Endodermal cell (in vitro differentiated cells): ENCODE results near the gene MAFG. TPM values are rescaled to one million over a fixed set of nuclear protein-coding genes. Genes with fewer than 3 reads are reported as not detected.

Source experiments
- DNase-seq: peaks from one replicate; pipeline ENCODE4 v3.0.0-alpha.2; 2017
- H3K27ac ChIP-seq: 2 replicates; pipeline ENCODE4 v1.5.1; 2013; ENCODE audit warnings: mild to moderate bottlenecking, low read depth, low read length, moderate library complexity
- H3K27me3 ChIP-seq: 2 replicates; pipeline ENCODE4 v1.6.1; 2013; ENCODE audit warnings: mild to moderate bottlenecking, low read length, moderate library complexity; ENCODE audit not compliant: insufficient read depth, control insufficient read depth, poor library complexity, severe bottlenecking
- H3K36me3 ChIP-seq: 2 replicates; pipeline ENCODE4 v1.7.0; 2013; ENCODE audit warnings: mild to moderate bottlenecking, low read length, moderate library complexity; ENCODE audit not compliant: control insufficient read depth, insufficient read depth
- H3K4me1 ChIP-seq: one replicate; pipeline ENCODE4 v1.7.0; 2013; ENCODE audit warnings: low read length; ENCODE audit not compliant: control insufficient read depth, insufficient read depth
- H3K4me3 ChIP-seq: 2 replicates; pipeline ENCODE4 v1.5.1; 2013; ENCODE audit warnings: mild to moderate bottlenecking, low read length, moderate library complexity
- H3K9ac ChIP-seq: 2 replicates; pipeline ENCODE4 v1.6.1; 2013; ENCODE audit warnings: mild to moderate bottlenecking, low read length, moderate library complexity; ENCODE audit not compliant: poor library complexity, severe bottlenecking; ENCODE audit errors: extremely low read depth
- H3K9me3 ChIP-seq: 2 replicates; pipeline ENCODE4 v1.6.1; 2013; ENCODE audit warnings: mild to moderate bottlenecking, low read length, moderate library complexity; ENCODE audit not compliant: control insufficient read depth
- H3K27ac Mint-ChIP-seq: 2 replicates; pipeline ENCODE4 v1.8.0; 2020; ENCODE audit warnings: mixed read lengths
- H3K27me3 Mint-ChIP-seq: 2 replicates; pipeline ENCODE4 v1.8.0; 2021; ENCODE audit warnings: mild to moderate bottlenecking, mixed read lengths; ENCODE audit not compliant: insufficient read depth
- H3K36me3 Mint-ChIP-seq: 2 replicates; pipeline ENCODE4 v1.8.0; 2020; ENCODE audit warnings: low read depth, mixed read lengths
- H3K4me1 Mint-ChIP-seq: 2 replicates; pipeline ENCODE4 v1.8.0; 2020; ENCODE audit warnings: mixed read lengths
- H3K4me3 Mint-ChIP-seq: 2 replicates; pipeline ENCODE4 v1.8.0; 2020; ENCODE audit warnings: mild to moderate bottlenecking, moderate library complexity, mixed read lengths
- H3K9me3 Mint-ChIP-seq: 2 replicates; pipeline ENCODE4 v1.8.0; 2020; ENCODE audit warnings: mild to moderate bottlenecking, mixed read lengths
- WGBS, 2 experiments: methylation state at CpG; one replicate each; pipeline versions ENCODE4 v1.1.5 to v1.1.7; 2013; ENCODE audit warnings: missing lambda C conversion rate in 2 of 2, mixed read lengths in 1 of 2; ENCODE audit not compliant: insufficient coverage in 1 of 2, insufficient read length in 1 of 2; 5-methylcytosine and 5-hydroxymethylcytosine counted together
- total RNA-seq, 2 donors: library from RNA; stranded (reverse); fragmentation: NEBNext Ultra II Directional in 1 of 2; extraction: Animal tissue kit (Norgen Biotek cat#: 25700) in 1 of 2; gene quantifications; 2 replicates in 1 of 2; 3 replicates in 1 of 2; pipeline ENCODE4 v1.2.1, GENCODE V29; 2021
- TF ChIP-seq, protein P1 (sequence below): fragments of 200-600 bp; sonication (generic); conservative IDR thresholded peaks from 2 replicates; pipeline ENCODE4 v1.5.0; 2021; ENCODE audit warnings: antibody characterized with exemption, mild to moderate bottlenecking

The MAFG gene
- total RNA-seq, 2 donors from 2014 or later, result 39.9 to 54.1 TPM

GRCh38 chr17:81932333-81932983, 4.9 kb upstream of the MAFG start:
- peaks cover 4% of the 10 kb centered on the region for H3K27me3 ChIP-seq
- Mint-ChIP-seq H3K27me3 (peaks cover 6% of the 10 kb centered on the region), H3K4me1 (no peaks in the 10 kb centered on the region), H3K4me3 (no peak overlapping the region), H3K36me3 (peaks cover 6% of the 10 kb centered on the region), H3K9me3 (no peaks in the 10 kb centered on the region), H3K27ac (no peak overlapping the region)
- no peak overlapping the region for H3K27ac ChIP-seq
- no peak for DNase-seq
- H3K4me1 ChIP-seq, result peaks cover 7% of the 10 kb centered on the region
- H3K9me3 ChIP-seq, result no peaks in the 10 kb centered on the region
- H3K9ac ChIP-seq, result no peak overlapping the region
- no peak overlapping the region for H3K4me3 ChIP-seq
- H3K36me3 ChIP-seq, result peaks cover 4% of the 10 kb centered on the region
- TF ChIP-seq, protein P1, sequence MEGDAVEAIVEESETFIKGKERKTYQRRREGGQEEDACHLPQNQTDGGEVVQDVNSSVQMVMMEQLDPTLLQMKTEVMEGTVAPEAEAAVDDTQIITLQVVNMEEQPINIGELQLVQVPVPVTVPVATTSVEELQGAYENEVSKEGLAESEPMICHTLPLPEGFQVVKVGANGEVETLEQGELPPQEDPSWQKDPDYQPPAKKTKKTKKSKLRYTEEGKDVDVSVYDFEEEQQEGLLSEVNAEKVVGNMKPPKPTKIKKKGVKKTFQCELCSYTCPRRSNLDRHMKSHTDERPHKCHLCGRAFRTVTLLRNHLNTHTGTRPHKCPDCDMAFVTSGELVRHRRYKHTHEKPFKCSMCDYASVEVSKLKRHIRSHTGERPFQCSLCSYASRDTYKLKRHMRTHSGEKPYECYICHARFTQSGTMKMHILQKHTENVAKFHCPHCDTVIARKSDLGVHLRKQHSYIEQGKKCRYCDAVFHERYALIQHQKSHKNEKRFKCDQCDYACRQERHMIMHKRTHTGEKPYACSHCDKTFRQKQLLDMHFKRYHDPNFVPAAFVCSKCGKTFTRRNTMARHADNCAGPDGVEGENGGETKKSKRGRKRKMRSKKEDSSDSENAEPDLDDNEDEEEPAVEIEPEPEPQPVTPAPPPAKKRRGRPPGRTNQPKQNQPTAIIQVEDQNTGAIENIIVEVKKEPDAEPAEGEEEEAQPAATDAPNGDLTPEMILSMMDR, result no peak
- 91 to 93% methylated on average over 5 to 9 of the region's 9 CpGs for WGBS, 2 experiments

DNA sequence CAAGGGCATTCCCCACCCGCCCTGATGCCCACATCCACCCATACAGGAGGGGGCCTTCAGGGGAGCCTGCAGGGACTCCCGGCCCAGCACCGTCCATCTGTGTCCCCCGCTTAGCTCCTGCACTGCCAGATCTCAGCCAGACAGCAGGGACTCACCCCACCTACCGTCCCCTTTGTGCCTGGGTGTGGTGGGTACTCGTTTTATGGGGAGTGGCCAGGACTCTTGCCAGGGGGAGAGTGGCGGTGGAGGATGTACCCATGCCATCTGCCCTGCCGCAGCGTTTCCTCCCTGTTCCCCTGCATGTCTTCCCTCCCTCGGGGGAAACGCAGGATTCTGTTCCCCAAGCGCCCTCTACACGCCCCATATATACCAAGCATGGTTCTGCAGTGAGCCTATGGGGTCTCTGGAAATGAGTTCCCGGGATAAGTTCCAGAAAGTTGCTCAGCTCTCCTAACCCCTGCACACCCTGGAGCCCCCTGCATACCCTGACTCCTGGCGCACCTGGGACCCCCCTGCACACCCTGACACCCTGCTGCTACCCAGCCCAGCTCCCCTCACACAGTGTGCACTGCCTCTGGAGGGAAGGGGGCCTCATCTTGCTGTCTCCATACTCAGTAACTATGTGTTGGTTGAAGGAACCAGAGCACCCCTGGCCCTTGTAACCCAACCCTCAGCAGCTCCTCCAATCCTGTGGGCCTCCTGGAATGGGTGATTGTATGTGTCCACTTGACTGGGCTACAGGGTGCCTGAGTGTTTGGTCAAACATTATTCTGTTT, 4.2 kb upstream of the MAFG start:
- Mint-ChIP-seq H3K27ac (no peak overlapping the region), H3K27me3 (peaks cover 6% of the 10 kb centered on the region), H3K9me3 (no peaks in the 10 kb centered on the region), H3K4me3 (no peak overlapping the region), H3K36me3 (peaks cover 6% of the 10 kb centered on the region), H3K4me1 (no peaks in the 10 kb centered on the region)
- no peak overlapping the region for H3K27ac ChIP-seq
- H3K9me3 ChIP-seq, result no peaks in the 10 kb centered on the region
- DNase-seq, result no peak
- H3K27me3 ChIP-seq, result peaks cover 4% of the 10 kb centered on the region
- peaks cover 4% of the 10 kb centered on the region for H3K36me3 ChIP-seq
- H3K9ac ChIP-seq, result no peak overlapping the region
- 68 to 82% methylated on average over 7 to 15 of the region's 15 CpGs for WGBS, 2 experiments
- TF ChIP-seq, protein P1, result no peak
- H3K4me3 ChIP-seq, result no peak overlapping the region
- peaks cover 7% of the 10 kb centered on the region for H3K4me1 ChIP-seq

GRCh38 chr17:81931189-81931556, 3.6 kb upstream of the MAFG start:
- H3K36me3 ChIP-seq, result peaks cover 4% of the 10 kb centered on the region
- TF ChIP-seq, protein P1, result no peak
- no peak overlapping the region for H3K27ac ChIP-seq
- H3K36me3 Mint-ChIP-seq, result peaks cover 6% of the 10 kb centered on the region
- H3K27me3 Mint-ChIP-seq, result peaks cover 6% of the 10 kb centered on the region
- WGBS, 2 experiments, result 84 to 94% methylated on average over 9 to 13 of the region's 13 CpGs
- H3K4me3 ChIP-seq, result no peak overlapping the region
- peaks cover 7% of the 10 kb centered on the region for H3K4me1 ChIP-seq
- H3K9me3 ChIP-seq, result no peaks in the 10 kb centered on the region
- H3K9me3 Mint-ChIP-seq, result no peaks in the 10 kb centered on the region
- peaks cover 4% of the 10 kb centered on the region for H3K27me3 ChIP-seq
- H3K27ac Mint-ChIP-seq, result no peak overlapping the region
- peaks cover 3% of the 10 kb centered on the region for H3K4me1 Mint-ChIP-seq
- no peak overlapping the region for H3K4me3 Mint-ChIP-seq
- no peak overlapping the region for H3K9ac ChIP-seq
- no peak for DNase-seq
